ENCODE measurements around the gene PEPD.

Gene PEPD

DNA sequence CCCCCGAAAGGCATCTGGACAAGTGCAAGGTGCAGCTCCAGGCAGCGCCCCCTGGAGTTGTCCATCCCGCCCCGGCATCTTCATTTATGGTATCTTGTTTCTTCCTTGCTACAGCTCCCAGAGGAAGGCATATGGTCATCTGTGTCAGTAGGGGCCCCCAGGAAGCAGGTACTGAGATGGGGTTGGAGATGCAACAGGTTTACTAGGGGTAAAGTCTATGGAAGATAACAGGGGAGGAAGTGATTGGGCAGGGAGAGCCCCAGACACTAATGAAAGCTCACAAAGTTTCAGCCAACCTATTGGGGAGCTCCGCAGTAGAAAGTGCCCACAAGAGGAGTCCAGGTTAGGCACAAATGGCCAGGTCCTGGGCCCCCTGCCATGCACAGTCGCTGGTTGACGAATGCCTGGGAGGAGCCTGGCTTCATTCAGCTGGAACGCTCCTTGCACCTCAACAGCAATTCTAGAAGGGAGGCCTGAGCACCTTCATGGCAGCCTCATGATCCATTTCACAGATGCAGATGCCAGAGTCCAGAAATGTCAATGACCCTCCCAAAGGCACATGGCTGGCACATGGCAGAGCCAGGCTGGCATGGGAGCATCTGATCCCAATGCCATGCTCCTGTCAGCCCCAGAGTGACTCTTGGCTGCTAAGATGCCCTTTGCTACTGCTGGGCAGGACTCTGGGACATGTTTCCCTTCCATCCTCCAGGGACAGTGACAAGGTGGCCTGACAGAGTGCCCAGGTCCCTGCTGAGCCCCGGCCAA, 23.8 kb upstream of the PEPD start:
- no peak for DNase-seq

DNA sequence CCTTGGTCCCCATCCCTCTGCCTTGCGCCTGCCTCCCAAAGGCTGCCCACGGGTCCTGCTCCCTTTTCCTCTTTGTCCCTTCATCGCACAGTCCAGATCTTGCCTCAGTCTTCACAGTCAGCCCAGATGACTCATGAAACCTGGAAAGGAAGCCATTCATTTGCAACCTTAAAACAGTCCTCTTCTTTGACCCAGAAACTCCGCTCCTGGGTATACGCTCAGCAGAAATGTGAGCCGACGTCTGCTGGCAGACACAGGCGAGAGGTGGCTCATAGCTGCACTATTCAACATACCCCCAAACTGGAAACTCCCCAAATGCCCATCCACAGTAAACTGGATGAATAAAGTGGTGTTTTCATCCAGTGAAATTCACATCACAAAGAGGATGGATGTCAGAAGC, 13.6 kb upstream of the PEPD start:
- DNase-seq = no peak

DNA sequence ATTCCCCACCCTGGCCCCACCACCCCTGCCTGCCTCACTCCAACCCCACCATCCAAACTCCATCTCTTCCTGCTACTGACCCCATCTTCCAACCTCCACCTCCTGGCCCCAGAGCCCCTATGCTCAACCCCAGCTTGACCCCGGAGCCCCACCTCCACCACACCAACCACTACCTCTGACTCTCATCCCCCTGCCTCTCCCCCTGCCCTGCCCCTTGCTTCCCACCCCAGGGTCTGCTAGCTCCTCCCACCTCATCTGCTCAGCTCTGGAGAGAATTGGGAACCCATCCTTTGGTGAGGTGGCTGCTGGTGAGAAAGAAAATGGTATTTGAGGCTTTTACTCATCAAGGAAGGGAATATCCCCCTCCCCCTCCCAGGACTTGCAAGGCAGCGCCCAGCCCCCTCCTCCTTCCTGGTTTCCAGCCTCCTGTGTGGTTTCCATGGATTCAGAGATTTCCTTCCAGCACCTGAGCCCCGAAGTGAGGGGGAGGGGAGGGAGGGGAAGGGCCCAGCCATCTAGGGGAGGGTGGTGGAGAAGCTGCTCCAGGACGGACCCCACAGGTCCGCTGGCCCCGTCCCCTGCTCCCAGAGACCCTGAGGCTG, 11.4 kb upstream of the PEPD start:
- no peak for DNase-seq

DNA sequence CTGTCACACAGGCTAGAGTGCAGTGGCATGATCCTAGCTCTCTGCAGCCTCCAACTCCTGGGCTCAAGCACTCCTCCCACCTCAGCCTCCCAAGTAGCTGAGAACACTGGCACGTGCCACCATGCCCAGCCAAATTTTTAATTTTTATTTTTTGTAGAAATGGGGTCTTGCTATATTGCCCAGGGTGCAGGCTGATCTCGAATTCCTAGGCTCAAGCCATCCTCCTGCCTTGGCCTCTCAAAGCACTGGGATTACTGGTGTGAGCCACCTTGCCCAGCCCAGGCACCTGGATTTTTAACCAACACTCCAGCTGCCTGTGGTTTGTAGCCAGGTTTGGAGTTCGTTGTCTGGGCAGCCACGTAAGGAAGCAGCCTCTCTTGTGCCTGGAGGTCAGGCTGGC, 9.3 kb upstream of the PEPD start:
- no peak for DNase-seq

DNA sequence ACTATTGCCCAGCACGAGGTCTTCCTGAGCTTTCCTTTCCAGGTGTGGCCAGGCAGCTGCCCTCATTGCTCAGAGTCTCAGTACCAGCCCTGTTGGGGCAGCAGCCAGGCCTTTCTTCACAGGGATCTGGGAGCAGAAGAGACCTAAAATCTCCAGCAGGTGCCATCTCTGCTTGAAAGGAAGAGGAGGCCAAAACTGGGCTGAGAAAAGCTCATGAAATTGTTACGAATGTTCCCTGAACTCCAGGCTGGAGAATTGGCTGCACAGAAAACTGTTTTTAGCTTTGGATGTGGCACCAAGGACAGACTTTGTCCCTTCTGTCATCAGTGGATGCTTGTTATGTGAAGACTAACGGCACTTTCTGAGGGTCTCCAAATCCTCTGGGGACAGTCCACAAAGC, 8.7 kb upstream of the PEPD start:
- no peak for DNase-seq

DNA sequence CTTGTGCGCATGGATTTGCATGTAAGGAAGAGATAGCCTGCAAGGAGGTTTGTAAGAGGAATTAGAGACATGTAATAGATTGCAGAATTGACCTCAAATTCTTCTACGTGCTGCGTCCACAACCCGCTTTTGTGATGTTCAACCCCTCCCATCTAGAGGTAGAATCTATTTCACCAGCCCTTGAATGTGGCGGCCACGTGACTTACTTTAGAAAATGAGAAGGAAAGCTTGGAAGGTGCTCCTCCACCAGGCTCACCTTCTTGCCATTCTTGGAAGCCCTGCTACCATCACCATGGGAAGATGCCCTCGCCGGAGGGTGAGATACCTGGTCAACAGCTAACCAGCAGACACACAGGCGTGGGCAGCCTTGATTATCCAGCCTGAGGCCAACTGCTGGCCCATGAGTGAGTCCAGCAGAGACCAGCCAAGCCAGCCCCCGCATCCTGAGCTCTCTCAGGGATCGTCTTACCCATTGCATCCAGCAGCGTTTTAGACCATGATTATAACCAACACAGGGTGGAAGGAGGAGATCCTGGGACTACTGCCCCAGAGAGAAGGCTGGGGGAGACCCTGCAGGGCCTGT, 7.6 kb upstream of the PEPD start:
- DNase-seq = no peak

DNA sequence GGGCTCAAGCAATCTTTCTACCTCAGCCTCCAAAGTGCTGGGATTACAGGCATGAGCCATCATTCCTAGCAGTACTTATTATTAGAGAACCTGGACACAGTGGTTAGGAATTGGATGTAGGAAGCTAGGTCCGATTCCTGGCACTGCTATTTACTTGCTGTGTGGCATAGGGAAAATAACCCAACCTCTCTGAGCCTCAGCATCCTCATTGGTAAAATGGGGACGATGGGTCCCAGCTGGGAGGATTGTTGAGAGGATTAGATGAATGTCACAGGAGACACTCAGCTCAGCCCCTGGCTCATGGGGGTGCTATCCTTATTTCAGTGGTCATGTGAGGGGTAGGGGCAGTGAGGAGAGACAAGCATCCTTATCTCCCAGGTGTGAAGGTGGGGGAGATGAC, 6.8 kb upstream of the PEPD start:
- DNase-seq = no peak

DNA sequence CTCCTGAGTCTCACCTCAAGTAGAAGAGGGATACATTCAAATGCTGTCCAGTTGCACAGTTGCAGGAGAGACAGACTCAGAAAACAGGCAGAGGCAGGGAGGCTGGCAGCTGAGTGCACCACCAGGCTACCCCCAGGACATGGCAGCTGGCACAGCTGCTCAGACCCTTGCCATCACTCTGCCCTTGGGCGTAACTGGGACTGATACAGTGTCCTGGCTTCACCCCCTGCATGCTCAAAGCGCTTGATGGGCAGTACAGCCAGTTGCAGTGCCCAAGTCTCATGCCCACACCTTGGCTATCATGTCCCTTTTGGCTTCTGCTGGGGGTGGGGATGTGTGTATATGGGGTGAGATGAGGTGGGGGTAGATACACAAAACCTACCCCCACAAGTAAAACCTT, 5.5 kb upstream of the PEPD start:
- no peak for DNase-seq

DNA sequence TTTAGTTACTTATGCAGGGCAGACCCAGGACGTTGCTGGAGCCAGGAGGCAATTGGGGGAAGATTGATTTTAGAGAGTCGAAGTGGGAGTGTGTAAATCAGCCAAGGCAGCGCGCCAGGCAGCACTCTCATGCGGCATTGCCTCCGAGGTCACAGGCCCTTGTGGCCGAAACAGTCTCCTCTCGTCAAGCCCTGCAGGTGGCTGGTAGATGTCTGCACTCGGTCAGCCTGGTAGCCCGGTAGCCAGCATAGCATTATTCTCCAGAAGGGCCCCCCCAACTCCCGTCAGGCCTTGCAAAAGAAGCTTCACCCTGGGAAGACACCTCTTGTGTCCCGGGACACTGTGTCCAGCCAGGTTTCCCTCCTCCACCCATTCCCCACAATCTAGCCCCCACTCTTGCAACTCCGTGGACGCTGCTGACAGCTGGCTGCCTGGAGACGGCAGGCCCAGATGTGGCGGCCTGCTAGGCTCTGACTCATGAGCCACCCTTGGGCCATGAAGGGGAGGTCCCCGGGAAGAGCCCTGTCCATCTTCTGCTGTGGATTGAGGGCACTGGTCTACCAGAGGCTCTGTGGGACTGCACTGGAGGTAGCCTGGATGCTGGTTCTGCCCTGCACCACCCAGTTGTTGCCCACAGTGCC, 2.6 kb upstream of the PEPD start:
- no peak for DNase-seq

DNA sequence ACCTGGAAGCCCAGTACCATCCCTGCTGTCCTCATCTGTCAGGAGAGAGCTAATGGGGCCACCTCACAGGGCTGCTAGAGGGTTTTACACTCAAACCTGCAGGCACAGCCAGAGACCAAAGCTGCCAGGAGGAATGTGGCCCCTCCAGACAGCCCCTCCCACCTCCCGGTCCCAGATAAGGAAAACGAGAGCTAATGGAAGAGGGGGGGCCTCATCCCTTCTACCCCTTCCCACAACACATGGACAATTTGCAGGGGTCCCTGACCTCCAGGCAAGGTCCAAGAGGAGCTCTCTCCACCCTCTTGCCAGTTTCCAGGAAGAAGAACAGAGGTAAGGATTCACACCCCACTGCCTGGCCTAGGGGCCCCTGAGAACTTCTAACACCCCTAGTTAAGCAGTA, 1.6 kb upstream of the PEPD start:
- DNase-seq = no peak

DNA sequence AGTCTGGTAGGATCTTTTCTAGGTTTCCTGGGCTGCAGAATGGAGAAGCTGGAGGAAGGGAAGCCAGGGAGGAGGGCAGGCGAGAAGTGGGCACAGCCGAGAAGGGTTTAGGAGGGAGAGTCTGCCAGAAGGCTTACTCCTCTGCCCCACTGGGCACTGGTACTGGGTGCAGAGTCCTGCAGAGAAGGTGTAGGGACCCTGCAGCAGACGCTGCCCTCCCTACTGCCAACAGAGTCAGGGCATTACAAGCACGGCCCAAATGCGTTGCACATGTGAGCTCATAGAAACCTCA, 726 bp upstream of the PEPD start:
- DNase-seq = no peak

DNA sequence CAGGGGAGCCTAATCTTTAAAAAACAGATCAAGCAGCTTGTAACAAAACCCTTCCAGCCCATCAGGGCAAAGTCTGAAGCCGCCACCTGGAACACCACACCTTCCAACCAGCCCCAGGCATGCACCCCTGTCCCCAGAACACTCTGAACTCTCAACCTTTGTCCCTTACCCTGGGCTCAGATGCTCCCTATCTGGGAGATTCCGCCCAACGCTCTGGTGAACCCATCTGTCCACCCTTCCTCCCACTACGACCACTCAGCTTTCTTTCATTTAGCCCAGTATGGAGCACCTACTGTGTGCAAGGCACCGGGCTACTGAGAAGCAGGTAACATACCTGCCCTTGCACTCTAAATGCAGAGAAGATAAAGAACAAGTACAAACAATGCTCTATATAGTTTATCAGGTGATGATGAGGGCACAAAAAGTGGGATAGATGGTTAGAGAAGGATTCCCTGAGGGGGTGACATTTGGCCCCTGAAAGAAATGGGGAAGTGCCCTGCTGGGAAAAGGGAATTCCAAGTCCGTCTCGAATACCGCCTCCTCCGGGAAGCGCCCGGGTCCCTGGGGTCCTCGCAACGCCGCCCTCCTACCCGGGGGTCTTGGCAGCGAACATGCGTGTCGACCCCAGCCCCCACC, 629 bp downstream of the PEPD start:
- no peak for DNase-seq

DNA sequence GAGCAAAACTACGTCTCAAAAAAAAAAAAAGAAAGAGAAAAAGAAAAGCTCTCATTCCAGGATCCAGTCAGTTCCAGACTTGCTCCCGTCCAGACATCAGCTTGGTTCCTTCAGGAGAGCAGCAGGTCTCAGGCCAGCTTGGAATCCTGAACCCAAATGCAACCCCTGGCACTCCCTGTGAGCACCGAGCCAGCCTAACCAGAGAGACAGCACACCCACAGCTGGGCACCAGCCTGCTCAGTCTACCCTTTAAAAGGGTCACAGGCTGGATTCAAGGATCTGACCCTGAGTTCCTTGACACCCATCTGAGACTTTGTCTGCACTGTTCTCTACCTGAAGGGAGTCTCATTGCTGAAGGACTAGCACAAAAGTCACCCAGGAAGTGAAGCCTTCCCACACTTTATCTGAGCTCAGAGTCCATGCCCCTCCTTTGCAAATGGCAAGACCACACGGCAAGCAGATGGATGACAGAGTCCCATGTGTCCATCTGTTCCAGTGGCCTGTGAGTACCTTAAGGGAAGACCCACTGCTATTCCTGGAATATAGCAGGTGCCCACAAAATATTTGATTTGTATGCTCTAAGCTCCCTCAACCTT, 1.4 kb downstream of the PEPD start:
- DNase-seq = no peak

DNA sequence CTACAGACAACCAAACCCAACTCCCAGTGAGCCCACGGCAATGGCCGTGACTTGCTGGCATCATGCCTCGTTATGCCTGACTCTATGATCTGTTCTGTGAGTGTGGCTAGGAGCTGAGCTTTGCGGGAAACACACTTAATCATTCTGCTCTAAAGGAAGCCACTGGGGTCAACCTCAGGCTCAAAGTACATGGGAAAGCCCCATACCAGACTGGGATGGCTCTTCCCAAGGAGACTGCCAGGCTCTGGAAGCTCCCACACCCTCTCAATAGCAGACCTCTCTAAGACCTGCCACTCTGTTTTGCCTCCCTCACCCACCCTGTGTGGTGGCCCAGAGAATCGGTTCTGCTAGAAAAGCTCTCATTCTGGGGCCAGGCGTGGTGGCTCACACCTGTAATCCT, 2.2 kb downstream of the PEPD start:
- no peak for DNase-seq

DNA sequence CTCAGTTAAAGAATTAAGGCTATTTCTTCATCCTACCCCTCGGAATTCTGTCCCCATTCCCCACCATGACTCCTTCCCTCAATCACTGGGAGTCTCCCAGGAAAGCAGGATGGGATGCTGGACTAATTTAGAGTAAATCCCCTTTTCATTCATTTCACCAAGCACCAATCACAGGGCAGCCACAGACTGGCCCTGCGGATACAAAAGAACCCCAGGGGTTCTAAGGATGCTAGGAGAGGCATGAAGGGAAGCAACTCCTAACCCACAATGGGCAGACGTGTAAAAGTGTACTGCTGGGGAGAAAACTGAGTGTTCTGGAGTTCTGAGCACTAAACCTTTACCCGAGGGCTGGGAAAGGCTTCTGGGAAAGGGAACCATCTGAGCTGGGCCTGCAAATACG, 3.0 kb downstream of the PEPD start:
- no peak for DNase-seq

DNA sequence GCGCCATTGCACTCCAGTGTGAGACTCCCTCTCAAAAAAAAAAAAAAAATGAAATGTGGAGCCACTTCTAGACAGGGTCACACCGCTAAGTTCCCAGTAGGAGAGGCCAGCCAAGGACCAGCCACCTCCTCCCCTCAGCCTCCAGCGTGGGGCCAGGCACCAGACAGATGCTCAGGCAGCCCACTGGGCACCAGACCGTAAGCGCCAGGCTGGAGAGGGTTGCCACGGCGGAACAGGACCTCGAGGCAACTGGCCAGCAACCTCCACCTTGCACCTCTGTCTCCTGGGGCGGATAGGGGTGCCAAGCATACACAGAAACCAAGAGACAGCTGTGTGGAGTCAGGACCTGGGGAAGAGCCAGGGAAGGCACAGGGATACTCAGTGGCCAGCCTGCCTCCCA, 3.7 kb downstream of the PEPD start:
- DNase-seq = no peak

DNA sequence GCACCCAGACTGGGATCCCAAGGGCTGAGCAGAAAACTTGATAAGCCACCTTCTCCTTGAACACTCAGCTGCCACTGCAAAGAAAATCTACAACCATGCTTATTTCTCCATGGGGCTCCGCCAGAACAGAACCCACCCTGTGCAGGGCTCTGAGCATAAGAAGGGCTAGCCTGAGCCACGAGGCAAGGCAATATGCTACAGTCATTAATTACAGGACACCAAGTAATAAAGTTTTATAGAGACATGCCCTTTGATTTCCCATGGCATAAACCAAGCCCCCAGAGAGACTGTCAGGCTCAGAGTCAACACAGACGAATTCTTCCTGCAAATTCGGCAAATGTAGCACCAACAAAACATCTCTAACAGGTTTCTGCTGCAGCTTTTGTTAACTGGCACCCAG, 5.7 kb downstream of the PEPD start:
- no peak for DNase-seq

DNA sequence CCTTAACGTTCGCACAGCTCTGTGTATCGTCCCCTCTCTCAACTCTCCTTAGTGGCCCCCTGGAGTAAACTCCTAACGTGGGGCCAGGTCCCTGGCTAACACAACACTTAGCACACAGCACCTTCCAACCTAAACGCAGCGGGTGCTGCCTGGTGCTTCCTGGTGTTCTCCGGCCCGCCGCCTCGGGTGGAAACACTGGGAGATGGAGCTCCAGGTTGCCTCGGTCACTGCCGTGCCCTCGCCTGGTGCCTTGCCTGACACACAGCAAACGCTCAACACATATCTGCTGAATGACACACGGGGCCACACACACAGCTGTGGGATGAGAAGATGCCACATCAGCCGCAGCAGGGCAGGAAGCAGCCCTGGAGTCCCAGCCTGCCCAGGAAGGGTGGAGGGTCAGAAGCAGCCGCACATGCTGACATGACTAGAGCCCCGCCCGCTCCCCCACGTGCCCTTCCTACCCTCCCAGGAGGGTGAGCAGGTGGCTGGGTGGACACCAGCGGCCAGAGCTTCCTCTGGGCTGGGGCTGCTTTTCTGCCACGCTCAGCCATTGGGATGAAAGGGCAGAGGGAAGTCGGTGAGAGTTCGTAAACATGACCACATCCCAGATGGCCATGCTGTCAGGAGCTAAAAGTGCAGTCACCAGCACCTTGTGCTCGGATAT, 6.6 kb downstream of the PEPD start:
- no peak for DNase-seq

DNA sequence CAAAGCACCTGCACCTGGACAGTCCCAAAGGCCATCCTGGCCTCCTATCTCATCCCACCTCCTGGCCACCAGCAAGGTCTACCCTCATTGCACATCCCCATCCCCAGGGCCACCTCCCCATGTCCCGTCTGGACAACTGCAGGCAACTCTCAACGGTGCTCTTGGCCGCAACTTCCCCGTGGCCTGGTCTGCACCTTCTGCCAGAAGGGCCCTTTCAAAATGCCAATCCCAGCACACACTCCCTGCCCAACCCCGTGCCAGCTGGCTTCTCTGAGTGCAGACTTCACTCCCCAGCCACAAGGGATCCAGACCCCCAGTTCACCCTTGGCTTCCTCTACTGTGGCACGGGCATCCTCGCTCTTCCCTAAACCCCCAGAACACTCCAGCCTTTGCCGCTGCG, 8.2 kb downstream of the PEPD start:
- no peak for DNase-seq

DNA sequence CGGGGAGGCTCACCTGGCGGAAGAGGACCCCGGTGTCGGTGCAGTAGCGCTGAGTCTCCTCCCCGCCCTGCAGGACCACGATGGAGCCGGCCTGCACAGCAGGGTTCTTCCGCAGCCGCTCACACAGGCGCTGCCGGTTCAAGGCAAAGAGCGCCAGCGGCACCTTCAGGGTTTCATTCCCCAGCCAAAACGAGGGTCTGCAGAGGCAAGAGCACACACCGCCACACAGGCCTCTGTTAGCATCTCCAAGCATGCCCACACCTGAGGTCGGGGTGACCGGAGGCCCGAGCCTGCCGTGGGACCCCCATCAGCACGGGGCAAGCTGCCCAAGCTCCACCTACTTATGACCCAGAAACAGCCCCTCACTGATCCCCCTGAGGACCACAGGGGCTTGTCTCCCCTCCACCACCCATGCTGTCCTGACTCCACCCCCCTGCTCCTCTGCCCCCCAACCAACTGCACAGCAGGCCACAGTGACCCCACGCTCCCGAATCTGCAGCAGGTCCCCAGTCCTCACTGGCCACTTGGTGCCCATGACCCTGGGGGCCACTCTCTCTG, 8.9 kb downstream of the PEPD start:
- DNase-seq = no peak

DNA sequence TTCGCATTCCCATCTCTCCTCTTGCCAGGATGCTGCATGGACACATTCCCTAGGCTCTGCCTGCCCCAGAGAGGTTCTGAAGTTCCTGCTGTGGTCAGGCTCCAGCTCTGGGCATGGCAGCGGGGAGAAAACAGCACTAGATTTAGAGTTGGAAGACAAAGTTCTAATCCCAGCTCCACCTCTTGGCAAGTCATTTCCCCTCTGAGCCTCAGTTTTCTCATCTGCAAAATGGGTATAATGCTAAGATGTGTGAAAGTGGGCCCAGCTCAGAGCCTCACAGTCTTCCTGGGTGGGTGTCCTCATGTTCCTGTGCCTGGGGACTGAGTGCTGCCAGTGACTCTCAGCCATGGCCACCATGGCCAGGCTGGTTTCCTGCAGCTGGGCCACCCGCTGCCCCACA, 9.6 kb downstream of the PEPD start:
- DNase-seq = no peak

DNA sequence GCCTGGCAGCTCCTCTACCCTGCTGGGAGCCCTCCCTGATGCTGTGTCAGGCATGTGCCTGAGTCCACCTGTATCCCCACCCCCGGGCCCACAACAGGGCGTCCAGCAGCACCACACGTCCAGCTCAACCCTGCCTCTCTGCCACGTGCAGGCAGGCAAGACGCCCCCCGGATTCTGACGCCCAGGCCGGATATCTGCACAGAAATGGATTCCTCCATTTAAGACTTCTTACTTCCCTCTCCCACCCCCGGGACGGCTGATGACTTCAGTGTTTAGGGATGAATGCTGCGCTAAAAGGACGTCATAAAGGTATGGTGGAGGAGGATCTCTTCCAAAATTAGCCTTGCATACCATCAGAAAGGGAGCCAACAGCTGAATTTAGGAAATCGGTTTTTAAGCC, 10.2 kb downstream of the PEPD start:
- no peak for DNase-seq
